ENCODE data around the gene CHID1.

CHID1 gene

GRCh38 chr11:837990-838307 is 72.7 kb downstream of the CHID1 start:
- H3K4me3 ChIP-seq (ENCODE audit: low read depth, low read length), result no peak overlapping the region
- H3K9ac ChIP-seq (ENCODE audit: low read depth, low read length), result no peak overlapping the region
- H3K36me3 ChIP-seq (ENCODE audit: control insufficient read depth, insufficient read depth, low read length), result peaks cover 47% of the 10 kb centered on the region
- peaks cover 12% of the 10 kb centered on the region for H3K4me1 ChIP-seq (ENCODE audit: control insufficient read depth, insufficient read depth, low read length)
- H3K27me3 ChIP-seq (ENCODE audit: control insufficient read depth, insufficient read depth, low read length), result no peaks in the 10 kb centered on the region; the same call in 1 of the 2 replicates
- H3K27ac ChIP-seq (ENCODE audit: low read depth, low read length), result no peak overlapping the region
- H3K9me3 ChIP-seq (ENCODE audit: control insufficient read depth, insufficient read depth, low read length), result no peaks in the 10 kb centered on the region

- Histone ChIP-seq H3K4me3 (ENCODE audit: low read depth, low read length) (no peak overlapping the region), H3K27ac (ENCODE audit: low read depth, low read length) (no peak overlapping the region), H3K27me3 (ENCODE audit: control insufficient read depth, insufficient read depth, low read length) (peaks cover 1% of the 10 kb centered on the region), H3K4me1 (ENCODE audit: control insufficient read depth, insufficient read depth, low read length) (peaks cover 12% of the 10 kb centered on the region), H3K9ac (ENCODE audit: low read depth, low read length) (no peak overlapping the region), H3K9me3 (ENCODE audit: control insufficient read depth, insufficient read depth, low read length) (no peaks in the 10 kb centered on the region), H3K36me3 (ENCODE audit: control insufficient read depth, insufficient read depth, low read length) (peaks cover 47% of the 10 kb centered on the region)
These were observed 73.2 kb downstream of the CHID1 start for GRCh38 chr11:837189-837989.

DNA sequence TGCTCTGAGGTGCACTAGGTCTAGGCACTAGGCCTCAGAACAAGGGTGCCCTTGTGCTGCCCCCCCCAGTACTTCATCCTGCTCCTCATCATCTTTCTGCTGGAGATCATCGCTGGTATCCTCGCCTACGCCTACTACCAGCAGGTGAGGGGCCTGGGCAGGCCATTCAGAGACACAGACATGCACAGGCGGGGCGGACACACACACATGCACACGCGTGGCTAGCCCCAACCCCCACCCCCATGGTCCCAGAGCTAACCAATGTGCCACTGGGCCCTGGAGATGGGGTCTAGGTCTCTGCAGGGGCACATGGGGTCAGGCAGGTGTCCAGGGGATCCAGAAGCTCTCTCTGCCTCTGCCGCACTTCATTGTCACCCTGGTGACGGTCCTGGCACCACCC is 73.9 kb downstream of the CHID1 start:
- no peaks in the 10 kb centered on the region for H3K9me3 ChIP-seq (ENCODE audit: control insufficient read depth, insufficient read depth, low read length)
- H3K36me3 ChIP-seq (ENCODE audit: control insufficient read depth, insufficient read depth, low read length), result peaks cover 47% of the 10 kb centered on the region
- peaks cover 19% of the 10 kb centered on the region for H3K4me1 ChIP-seq (ENCODE audit: control insufficient read depth, insufficient read depth, low read length)
- no peak overlapping the region for H3K9ac ChIP-seq (ENCODE audit: low read depth, low read length)
- no peak overlapping the region for H3K27ac ChIP-seq (ENCODE audit: low read depth, low read length)
- no peak overlapping the region for H3K4me3 ChIP-seq (ENCODE audit: low read depth, low read length)
- H3K27me3 ChIP-seq (ENCODE audit: control insufficient read depth, insufficient read depth, low read length), result peaks cover 8% of the 10 kb centered on the region

DNA sequence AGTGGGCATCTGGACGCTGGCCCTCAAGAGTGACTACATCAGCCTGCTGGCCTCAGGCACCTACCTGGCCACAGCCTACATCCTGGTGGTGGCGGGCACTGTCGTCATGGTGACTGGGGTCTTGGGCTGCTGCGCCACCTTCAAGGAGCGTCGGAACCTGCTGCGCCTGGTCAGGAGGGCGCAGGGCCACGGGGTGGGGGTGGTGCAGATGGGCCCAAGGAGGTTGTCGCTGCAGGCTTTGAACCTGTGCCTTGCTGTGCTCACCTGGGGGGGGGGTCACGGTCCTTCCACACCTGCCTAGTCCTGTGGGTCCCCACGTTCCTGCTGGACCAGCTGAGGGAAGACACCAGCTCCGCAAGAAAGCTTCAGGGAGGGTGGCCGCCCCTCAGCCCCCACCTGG is 74.3 kb downstream of the CHID1 start:
- Histone ChIP-seq H3K4me3 (ENCODE audit: low read depth, low read length) (no peak overlapping the region), H3K4me1 (ENCODE audit: control insufficient read depth, insufficient read depth, low read length) (peaks cover 21% of the 10 kb centered on the region), H3K9me3 (ENCODE audit: control insufficient read depth, insufficient read depth, low read length) (no peaks in the 10 kb centered on the region), H3K27ac (ENCODE audit: low read depth, low read length) (no peak overlapping the region), H3K27me3 (ENCODE audit: control insufficient read depth, insufficient read depth, low read length) (peaks cover 12% of the 10 kb centered on the region), H3K9ac (ENCODE audit: low read depth, low read length) (no peak overlapping the region), H3K36me3 (ENCODE audit: control insufficient read depth, insufficient read depth, low read length) (peaks cover 47% of the 10 kb centered on the region)

DNA sequence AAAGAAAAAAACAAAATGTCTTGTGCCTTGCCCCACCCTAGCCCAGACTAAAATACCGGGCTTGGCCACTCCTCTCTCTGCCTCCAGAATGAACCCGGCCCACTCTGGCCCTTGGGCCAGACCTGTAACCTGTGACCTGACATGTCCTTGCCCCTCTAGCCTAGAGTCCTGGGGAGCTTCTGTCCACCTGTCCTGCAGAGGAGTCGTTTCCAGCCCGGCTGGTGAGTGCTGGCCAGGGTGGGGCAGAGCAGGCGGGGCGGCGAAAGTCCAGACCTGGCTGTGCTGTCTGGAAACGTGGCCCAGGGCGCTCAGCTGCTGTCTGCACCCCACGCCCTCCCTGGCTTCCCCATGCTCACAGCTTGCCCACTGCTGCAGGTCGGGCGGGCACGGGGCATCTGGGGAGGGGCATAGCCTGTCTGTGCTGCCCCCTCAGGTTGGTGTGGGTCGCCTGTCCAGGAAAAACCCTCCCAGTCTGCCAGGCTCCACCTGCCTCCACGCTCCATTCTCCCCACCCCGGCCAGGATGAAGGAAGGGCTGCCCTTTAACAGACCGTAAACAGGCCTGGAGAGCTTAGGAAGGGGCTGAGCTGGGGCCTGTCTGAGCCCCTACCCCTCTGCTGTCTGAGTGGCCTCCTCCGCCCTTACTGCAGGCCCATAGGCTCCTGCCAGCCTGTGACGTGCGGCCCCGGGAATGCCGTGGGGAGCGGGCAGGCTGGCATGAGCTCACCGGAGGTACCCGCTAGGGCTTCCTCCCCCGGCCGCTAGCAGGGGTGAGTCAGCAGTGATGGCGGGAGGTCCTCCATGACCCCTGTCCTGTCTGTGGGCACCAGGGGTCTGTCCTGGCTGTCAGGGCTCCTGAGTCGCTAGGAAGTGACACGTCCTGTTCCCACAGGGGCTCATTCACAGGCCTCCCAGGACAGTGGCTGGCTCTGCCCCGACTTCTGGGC is 76.0 kb downstream of the CHID1 start:
- peaks cover 26% of the 10 kb centered on the region for H3K27me3 ChIP-seq (ENCODE audit: control insufficient read depth, insufficient read depth, low read length)
- peaks cover 32% of the 10 kb centered on the region for H3K36me3 ChIP-seq (ENCODE audit: control insufficient read depth, insufficient read depth, low read length)
- peaks cover 29% of the 10 kb centered on the region for H3K4me1 ChIP-seq (ENCODE audit: control insufficient read depth, insufficient read depth, low read length)
- no peaks in the 10 kb centered on the region for H3K9me3 ChIP-seq (ENCODE audit: control insufficient read depth, insufficient read depth, low read length)
- no peak overlapping the region for H3K9ac ChIP-seq (ENCODE audit: low read depth, low read length)
- no peak overlapping the region for H3K27ac ChIP-seq (ENCODE audit: low read depth, low read length)
- H3K4me3 ChIP-seq (ENCODE audit: low read depth, low read length), result no peak overlapping the region; the same call in 1 of the 2 replicates

GRCh38 chr11:833849-834311 is 76.7 kb downstream of the CHID1 start:
- H3K27me3 ChIP-seq (ENCODE audit: control insufficient read depth, insufficient read depth, low read length), result peaks cover 34% of the 10 kb centered on the region
- H3K4me3 ChIP-seq (ENCODE audit: low read depth, low read length), result peak overlapping the region; percentile 74
- no peak overlapping the region for H3K9ac ChIP-seq (ENCODE audit: low read depth, low read length)
- peaks cover 36% of the 10 kb centered on the region for H3K4me1 ChIP-seq (ENCODE audit: control insufficient read depth, insufficient read depth, low read length)
- no peaks in the 10 kb centered on the region for H3K9me3 ChIP-seq (ENCODE audit: control insufficient read depth, insufficient read depth, low read length)
- H3K36me3 ChIP-seq (ENCODE audit: control insufficient read depth, insufficient read depth, low read length), result peaks cover 25% of the 10 kb centered on the region
- no peak overlapping the region for H3K27ac ChIP-seq (ENCODE audit: low read depth, low read length)

GRCh38 chr11:833114-833791 is 77.4 kb downstream of the CHID1 start:
- no peak overlapping the region for H3K27ac ChIP-seq (ENCODE audit: low read depth, low read length)
- peak overlapping the region; percentile 58 for H3K9ac ChIP-seq (ENCODE audit: low read depth, low read length)

GRCh38 chr11:832529-833113 is 78.0 kb downstream of the CHID1 start, which contains the start of gene CD151:
TSS of gene CD151 (plus strand) at chr11:832952. CDS start at chr11:836070, 3,118 bp downstream.
- Histone ChIP-seq H3K4me3 (ENCODE audit: low read depth, low read length) (peak within 1 kb of the TSS; percentile 74), H3K27me3 (ENCODE audit: control insufficient read depth, insufficient read depth, low read length) (peaks cover 46% of the 10 kb centered on the region), H3K36me3 (ENCODE audit: control insufficient read depth, insufficient read depth, low read length) (peaks cover 14% of the 10 kb centered on the region), H3K4me1 (ENCODE audit: control insufficient read depth, insufficient read depth, low read length) (peaks cover 48% of the 10 kb centered on the region), H3K9ac (ENCODE audit: low read depth, low read length) (peak within 1 kb of the TSS; percentile 58), H3K9me3 (ENCODE audit: control insufficient read depth, insufficient read depth, low read length) (no peaks in the 10 kb centered on the region), H3K27ac (ENCODE audit: low read depth, low read length) (no peak within 1 kb of the TSS)

More at GRCh38 chr11:833114-833791, 77.4 kb downstream of the CHID1 start:
- H3K9me3 ChIP-seq (ENCODE audit: control insufficient read depth, insufficient read depth, low read length), result no peaks in the 10 kb centered on the region
- H3K4me3 ChIP-seq (ENCODE audit: low read depth, low read length), result peak overlapping the region; percentile 74
- peaks cover 43% of the 10 kb centered on the region for H3K4me1 ChIP-seq (ENCODE audit: control insufficient read depth, insufficient read depth, low read length)
- peaks cover 19% of the 10 kb centered on the region for H3K36me3 ChIP-seq (ENCODE audit: control insufficient read depth, insufficient read depth, low read length)
- peaks cover 40% of the 10 kb centered on the region for H3K27me3 ChIP-seq (ENCODE audit: control insufficient read depth, insufficient read depth, low read length)

DNA sequence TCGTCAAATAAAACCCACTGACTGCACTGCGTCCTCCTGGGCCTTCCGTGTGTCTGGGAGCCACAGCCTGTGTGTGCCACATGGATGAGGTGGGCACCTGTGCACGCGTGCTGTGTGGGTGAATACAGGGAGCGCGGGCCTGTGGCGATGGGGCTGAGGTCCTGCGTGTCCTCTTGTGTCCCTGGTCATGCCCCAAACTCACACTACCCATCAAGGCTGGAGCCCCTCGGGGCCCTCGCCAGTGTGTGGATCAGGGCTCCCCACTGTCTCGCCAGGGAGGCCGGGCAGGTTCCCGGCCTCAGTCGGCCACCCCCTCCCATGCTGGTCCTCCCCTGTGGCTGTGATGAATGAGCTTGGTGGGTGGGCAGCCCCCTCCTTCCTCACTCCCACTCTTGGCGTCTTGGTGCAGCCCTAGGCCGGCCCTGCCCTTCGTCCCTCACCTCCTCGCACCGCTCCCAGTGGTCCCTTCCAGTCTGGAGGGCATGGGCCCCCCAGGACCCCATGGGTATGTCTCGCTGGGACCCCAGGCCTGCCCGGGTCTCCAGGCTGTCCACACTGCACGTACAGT is 78.6 kb downstream of the CHID1 start:
- H3K9ac ChIP-seq (ENCODE audit: low read depth, low read length), result no peak overlapping the region
- no peaks in the 10 kb centered on the region for H3K9me3 ChIP-seq (ENCODE audit: control insufficient read depth, insufficient read depth, low read length)
- H3K4me1 ChIP-seq (ENCODE audit: control insufficient read depth, insufficient read depth, low read length), result peaks cover 51% of the 10 kb centered on the region
- H3K36me3 ChIP-seq (ENCODE audit: control insufficient read depth, insufficient read depth, low read length), result peaks cover 9% of the 10 kb centered on the region
- no peak overlapping the region for H3K27ac ChIP-seq (ENCODE audit: low read depth, low read length)
- peak overlapping the region; percentile 65 for H3K4me3 ChIP-seq (ENCODE audit: low read depth, low read length)
- H3K27me3 ChIP-seq (ENCODE audit: control insufficient read depth, insufficient read depth, low read length), result peaks cover 49% of the 10 kb centered on the region

Data from HUES48 (cell line).